Lung microvascular endothelial cell (primary cell): ENCODE results near the gene PRSS53. TPM values are rescaled to one million over a fixed set of nuclear protein-coding genes. Genes with fewer than 3 reads are reported as not detected.
A peak's percentile ranks its signal among the peaks of the same experiment; 100 is the strongest.

Experiments
- DNase-seq, 2 donors: peaks; one replicate each; pipeline versions ENCODE4 v3.0.0 to v3.0.0-alpha.2; 2010; ENCODE audit warnings: low read depth in 2 of 2
- total RNA-seq: library from RNA; depleted of rRNA; stranded (reverse); fragments of >200 nt; gene quantifications from 2 replicates; pipeline ENCODE4 v1.2.1, GENCODE V29; 2014

The PRSS53 gene
- total RNA-seq, 1 donor from 2014 or later, result 0.40 TPM

- DNase-seq, result no peak
Observed at GRCh38 chr16:31079342-31079944, 9.3 kb downstream of the PRSS53 start.

- no peak for DNase-seq
Observed at GRCh38 chr16:31078597-31079341, 10.0 kb downstream of the PRSS53 start.

DNA sequence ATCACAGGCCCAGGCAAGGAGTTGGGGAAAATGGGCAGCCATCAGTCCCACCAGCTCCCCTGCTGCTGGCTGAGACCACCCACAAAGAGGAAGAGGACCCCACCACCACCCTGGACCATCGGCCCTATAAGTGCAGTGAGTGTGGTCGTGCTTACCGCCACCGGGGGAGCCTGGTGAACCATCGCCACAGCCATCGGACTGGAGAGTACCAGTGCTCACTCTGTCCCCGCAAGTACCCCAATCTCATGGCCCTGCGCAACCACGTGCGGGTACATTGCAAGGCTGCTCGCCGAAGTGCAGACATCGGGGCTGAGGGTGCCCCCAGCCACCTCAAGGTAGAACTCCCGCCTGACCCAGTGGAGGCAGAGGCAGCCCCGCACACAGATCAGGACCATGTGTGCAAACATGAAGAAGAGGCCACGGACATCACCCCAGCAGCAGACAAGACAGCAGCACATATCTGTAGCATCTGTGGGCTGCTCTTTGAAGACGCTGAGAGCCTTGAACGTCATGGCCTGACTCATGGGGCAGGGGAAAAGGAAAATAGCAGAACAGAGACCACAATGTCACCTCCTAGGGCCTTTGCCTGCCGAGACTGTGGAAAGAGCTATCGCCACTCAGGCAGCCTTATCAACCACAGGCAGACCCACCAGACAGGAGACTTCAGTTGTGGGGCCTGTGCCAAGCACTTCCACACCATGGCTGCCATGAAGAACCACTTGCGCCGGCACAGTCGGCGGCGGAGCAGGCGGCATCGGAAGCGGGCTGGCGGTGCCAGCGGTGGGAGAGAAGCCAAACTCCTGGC is 10.9 kb downstream of the PRSS53 start:
- DNase-seq, result no peak

- DNase-seq, result no peak
Observed at GRCh38 chr16:31077024-31077423, 11.7 kb downstream of the PRSS53 start.

- no peak for DNase-seq
Observed at GRCh38 chr16:31076319-31076718, 12.4 kb downstream of the PRSS53 start.

GRCh38 chr16:31074814-31075183 is 13.9 kb downstream of the PRSS53 start:
- no peak for DNase-seq

DNA sequence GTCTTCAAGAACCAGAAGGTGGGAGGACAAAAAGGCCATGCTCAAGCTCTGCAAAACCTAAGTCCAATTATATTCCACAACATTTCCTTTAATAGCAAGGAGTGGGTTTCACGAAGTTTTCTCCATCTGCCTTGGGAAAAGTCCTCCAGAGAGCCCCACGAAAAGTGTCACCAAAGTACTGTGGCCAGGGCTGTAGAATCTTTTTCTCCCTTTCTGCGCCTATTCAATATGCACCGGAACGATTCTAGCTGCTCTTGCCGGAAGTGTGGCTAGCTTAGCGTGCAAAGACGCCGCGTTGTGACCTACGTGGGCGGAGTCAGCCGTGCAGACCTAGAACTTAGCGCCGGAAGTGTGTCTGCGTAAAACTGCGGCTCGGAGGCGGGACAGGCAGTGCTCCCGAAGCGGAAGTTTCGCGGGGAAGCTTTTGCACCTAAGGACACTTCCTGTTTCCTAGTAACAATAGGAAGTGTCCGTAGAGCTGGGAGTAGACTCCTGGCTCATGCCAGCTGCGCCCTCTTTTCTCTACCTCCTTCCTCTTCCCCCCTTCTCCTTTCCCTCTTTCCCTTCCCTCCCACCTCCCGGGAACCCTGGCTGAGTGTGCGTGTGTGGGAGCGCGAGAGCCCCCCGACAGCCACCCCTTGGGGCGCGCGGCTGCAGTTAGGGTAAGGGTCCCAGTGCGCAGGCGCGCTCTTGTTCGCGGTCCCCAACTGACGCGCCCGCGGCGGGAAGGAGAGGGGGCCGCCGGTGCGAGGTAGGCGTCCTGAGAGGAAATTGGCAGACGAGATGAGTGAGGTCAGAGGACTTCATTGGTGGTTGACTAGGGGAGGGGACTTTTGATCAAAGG is 14.6 kb downstream of the PRSS53 start, which contains the start of the genes ZNF646 and ZNF668:
Gene ZNF646, plus strand, starts transcription at position 453 of the 844 bp plus-strand sequence. CDS start 1,903 bp downstream, outside the sequence.
Gene ZNF668, minus strand, starts transcription at position 271 of the 844 bp plus-strand sequence. CDS start 9,781 bp downstream, outside the sequence.
- DNase-seq, result peak; percentile 100

DNA sequence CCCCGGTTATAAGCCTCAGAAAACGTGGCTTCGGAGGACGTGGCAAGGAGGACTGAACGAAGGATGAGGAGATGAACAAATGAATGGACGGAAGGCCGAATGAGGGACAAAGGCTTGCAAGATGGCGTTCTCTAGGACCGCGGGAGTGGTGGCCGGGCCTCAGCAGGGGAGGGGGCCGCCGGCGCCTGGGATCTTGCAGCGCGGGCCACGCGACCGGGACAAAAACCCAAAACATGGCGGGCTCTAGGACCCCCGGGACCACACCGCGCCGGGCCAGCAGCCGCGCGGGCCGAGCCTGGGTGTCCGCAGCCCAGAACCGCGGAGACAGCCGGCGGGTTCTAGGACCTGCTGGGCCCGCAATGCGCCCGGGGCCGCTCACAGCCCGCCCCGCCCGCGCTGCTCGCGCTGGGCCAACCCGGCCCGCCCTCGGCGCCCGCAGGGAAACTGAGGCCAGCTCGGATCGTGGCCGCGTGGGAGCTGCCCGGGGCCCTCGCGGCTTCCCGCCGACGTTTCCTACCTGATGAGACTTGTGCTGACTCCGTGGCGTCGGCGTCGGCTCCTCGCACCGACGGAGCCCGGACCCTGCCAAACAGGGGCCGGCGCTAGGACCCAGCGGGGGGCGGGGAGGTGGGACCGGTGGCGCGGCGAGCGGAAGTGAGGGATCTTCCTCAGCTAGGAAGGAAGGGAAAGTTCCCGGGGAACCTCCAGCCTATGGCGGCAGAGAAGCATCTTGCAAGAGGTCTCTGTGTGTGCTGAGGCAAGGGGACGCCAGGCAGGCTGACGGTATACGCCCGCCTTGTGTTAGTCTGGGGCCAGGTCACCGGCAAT is 15.4 kb downstream of the PRSS53 start:
- DNase-seq, result peak; percentile 93 to 95

DNA sequence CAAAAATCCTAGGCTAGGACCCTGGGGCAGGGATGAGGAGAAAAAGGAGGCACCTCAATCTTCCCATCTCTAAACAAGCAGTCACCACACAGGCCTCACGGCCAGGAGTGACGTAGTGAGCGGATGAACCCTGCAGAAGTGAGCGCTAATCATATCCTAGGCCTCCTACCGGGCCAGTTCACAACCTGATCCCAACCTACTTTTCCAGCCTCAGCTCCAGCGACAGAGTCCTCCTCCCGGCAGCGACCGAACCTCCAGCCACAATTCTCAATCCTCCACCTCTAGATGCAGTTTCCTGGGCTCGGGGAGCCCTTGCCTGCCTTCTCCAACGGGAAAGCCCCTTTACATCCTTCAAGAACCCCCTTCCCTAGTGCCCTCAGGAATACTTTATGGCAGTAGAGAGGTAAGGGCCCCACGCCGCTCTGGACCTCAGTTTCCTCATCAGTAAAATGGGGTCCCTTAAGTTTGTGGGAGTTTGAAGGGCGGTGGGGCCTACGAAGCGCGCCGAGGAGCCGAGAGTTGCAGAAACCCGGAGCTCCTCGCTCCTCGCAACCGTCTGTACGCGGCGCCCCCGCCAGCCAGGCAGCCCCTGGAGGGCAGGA is 16.1 kb downstream of the PRSS53 start:
- DNase-seq, result peak; percentile 63 to 64

- DNase-seq, result peak in 1 of 2 donors; percentile 56
Observed at GRCh38 chr16:31071861-31072260, 16.9 kb downstream of the PRSS53 start.

- no peak for DNase-seq
Observed at GRCh38 chr16:31067342-31067741, 21.4 kb downstream of the PRSS53 start.

GRCh38 chr16:31064882-31065461 is 23.8 kb downstream of the PRSS53 start:
- peak in 1 of 2 donors; percentile 77 for DNase-seq

DNA sequence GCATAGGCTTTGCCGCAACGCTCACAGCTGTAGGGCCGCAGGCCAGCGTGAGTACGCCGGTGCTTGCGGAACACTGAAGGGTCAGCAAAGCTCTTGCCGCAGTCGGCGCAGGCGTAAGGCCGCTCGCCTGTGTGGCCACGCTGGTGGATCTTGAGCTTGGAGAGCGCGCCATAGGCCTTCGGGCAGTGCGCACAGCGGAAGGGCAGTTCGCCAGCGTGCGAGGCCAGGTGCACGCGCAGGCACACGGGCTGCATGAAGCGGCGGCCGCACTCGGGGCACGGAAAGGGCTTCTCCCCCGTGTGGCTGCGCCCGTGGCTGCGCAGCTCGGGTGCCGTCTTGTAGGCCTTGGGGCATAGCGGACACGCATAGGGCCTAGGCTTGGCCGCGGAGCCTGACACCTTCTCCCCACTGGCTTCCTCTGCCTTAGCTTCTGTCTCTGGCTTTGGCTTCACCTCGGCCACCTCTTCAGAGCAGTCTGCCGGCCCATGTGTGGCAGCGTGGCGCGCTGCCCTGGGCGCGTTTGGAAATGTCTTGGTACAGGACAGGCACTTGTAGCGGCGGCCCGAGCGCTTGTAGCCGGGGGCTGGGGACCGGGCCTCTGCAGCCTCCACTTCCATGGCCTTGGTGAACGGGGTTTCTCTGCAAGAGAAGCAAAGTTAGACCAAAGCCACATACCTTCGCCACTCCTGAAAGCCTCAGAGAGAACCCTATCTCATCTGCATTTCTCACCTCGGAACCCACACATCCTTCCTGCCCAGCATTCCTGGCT is 24.7 kb downstream of the PRSS53 start:
- no peak for DNase-seq

- no peak for DNase-seq
Observed at GRCh38 chr16:31063495-31063842, 25.3 kb downstream of the PRSS53 start.

DNA sequence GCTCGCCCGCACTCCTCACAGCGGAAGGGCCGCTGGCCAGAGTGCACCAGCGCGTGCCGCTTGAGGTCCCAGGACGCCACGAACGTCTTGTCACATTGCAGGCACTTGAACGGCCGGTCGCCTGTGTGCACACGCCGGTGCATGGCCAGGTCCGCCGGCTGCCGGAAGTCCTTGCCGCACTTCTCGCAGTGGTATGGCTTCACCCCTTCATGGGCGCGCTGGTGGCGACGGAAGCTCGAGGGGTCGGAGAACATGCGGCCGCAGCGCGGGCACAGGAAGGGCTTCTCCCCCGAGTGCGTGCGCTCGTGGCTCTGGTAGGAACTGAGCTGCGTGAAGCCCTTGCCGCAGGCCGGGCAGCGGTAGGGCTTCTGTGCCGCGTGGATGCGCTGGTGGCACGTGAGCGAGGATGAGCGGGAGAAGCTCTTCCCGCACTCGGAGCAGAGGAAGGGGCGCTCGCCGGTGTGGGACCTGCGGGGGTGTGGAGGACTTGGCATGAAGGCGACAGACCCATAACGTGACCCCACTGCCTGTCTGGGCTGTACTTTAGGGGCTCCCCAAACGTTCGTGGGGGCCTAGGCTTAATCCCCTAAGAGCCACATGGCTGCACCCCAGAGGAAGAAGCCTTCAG is 26.8 kb downstream of the PRSS53 start:
- no peak for DNase-seq

- DNase-seq, result no peak
Observed at GRCh38 chr16:31061126-31061812, 27.5 kb downstream of the PRSS53 start.

DNA sequence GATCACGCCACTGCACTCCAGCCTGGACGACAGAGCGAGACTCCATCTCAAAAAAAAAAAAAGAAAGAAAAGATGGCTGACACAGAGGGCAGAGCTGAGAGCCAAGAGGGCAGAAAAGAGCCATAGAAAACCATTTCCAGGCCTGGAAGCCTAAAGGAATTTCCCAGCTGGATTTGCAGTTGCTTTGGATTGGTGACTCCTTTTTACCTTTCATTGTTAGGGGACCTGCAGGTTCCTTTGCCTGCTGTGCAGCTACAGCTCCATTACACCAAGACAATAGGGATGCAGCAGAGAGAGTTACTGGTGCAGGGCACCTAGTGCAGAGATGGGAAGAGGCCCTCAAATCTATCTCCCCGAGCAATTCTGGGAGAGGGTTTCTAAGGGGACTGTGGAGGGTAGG is 33.1 kb downstream of the PRSS53 start:
- no peak for DNase-seq

GRCh38 chr16:31052114-31052513 is 36.6 kb downstream of the PRSS53 start:
- peak; percentile 30 to 87 for DNase-seq
